Mucosa of descending colon (tissue), 3 donors: Measurements from ENCODE around the gene ARMC12. TPM values are rescaled to one million over a fixed set of nuclear protein-coding genes. Genes with fewer than 3 reads are reported as not detected.

ENCODE experiments used
- ATAC-seq: fragments of 200-7000 bp; cut with Tn5 transposase; one replicate; pipeline ENCODE4 v1.9.1; 2020; ENCODE audit warnings: mild to moderate bottlenecking, moderate library complexity
- DNase-seq, 3 donors: peaks; one replicate each; pipeline ENCODE4 v3.0.0-alpha.2; 2020
- H3K36me3 ChIP-seq: fragments of 200-600 bp; one replicate; pipeline ENCODE4 v1.8.0; 2021; ENCODE audit warnings: low read depth, mild to moderate bottlenecking
- H3K4me1 ChIP-seq: fragments of 200-600 bp; one replicate; pipeline ENCODE4 v1.8.0; 2021; ENCODE audit warnings: low read depth, mild to moderate bottlenecking
- H3K4me3 ChIP-seq: fragments of 200-600 bp; one replicate; pipeline ENCODE4 v1.8.0; 2021; ENCODE audit warnings: mild to moderate bottlenecking
- H3K9me3 ChIP-seq: fragments of 200-600 bp; one replicate; pipeline ENCODE4 v1.8.0; 2021; ENCODE audit warnings: mild to moderate bottlenecking
- CTCF ChIP-seq: fragments of 200-600 bp; IDR thresholded peaks from one replicate; pipeline ENCODE4 v1.8.0; 2022; ENCODE audit warnings: antibody characterized with exemption, mild to moderate bottlenecking
- intact Hi-C, 2 donors: fragments of 100-400 bp; cut with DNase I in 1 of 2; cut with micrococcal nuclease in 1 of 2; formaldehyde crosslinking; loops; one replicate each; pipeline versions ENCODE4 v1.11.0 to v1.11.1; 2022; cut with DNase I, micrococcal nuclease
- total RNA-seq, 3 donors: library from RNA; stranded (reverse); fragmentation: NEBNext Ultra II Directional in 2 of 3; extraction: Animal tissue kit (Norgen Biotek cat#: 25700) in 2 of 3; gene quantifications; one replicate each; pipeline versions ENCODE4 v1.2.1 to v1.2.4, GENCODE V29; 2021 to 2023
- donor health status: DM: no; HTN: no; CAD: no; lungs with moderate emphysema.
- donor health status: DM: no; HTN: no; CAD: no.
- donor health status: DM: no; HTN: yes; CAD: no.

ARMC12 gene
- total RNA-seq, 3 donors from 2014 or later, result 0.31 to 0.55 (median 0.44) TPM

DNA sequence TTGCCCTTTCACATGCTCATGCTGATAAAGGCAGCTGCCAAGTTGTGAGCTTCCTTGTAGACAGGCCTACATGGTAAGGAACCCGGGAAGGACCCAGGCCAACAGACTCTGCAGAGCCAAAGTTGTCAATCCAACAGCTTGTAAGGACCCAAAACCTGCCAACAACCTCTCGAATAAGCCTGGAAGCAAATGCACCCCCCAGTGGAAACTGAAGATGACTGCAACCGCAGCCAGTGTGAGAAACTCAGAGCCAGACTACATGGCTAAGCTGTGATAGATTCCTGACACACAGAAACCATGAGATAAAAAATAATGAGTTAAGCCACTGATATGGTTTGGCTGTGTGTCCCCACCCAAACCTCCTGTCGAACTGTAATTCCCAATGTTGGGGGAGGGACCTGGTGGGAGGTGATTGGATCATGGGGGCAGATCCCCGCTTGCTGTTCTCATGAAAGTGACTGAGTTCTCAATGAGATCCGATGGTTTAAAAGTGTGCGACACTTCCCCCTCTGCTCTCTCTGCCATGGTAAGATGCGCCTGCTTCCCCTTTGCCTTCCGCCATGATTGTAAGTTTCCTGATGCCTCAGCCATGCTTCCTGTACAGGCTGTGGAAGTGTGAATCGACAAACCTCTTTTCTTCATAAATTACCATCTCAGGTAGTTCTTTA lies 20.8 kb downstream of the ARMC12 start:
- intact Hi-C loops, result no loop called here
- TF ChIP-seq CTCF, result no peak
- Histone ChIP-seq H3K4me1 (no peaks in the 10 kb centered on the region), H3K9me3 (no peaks in the 10 kb centered on the region), H3K4me3 (no peak overlapping the region), H3K36me3 (no peaks in the 10 kb centered on the region)
- no peak for ATAC-seq
- DNase-seq, result peak in 1 of 3 donors; percentile 9

- H3K4me1 ChIP-seq, result no peaks in the 10 kb centered on the region
- TF ChIP-seq CTCF, result no peak
- DNase-seq, result no peak
- H3K4me3 ChIP-seq, result no peak overlapping the region
- intact Hi-C loops, result no loop called here
- no peaks in the 10 kb centered on the region for H3K9me3 ChIP-seq
- H3K36me3 ChIP-seq, result no peaks in the 10 kb centered on the region
- ATAC-seq, result no peak
Measured at GRCh38 chr6:35759426-35759825, 22.6 kb downstream of the ARMC12 start.

GRCh38 chr6:35765739-35766138 lies 28.9 kb downstream of the ARMC12 start:
- Histone ChIP-seq H3K4me1 (no peaks in the 10 kb centered on the region), H3K9me3 (no peaks in the 10 kb centered on the region), H3K4me3 (no peak overlapping the region), H3K36me3 (no peaks in the 10 kb centered on the region)
- TF ChIP-seq CTCF, result no peak
- ATAC-seq (no peak), DNase-seq (no peak)
- intact Hi-C loops, result no loop called here

DNA sequence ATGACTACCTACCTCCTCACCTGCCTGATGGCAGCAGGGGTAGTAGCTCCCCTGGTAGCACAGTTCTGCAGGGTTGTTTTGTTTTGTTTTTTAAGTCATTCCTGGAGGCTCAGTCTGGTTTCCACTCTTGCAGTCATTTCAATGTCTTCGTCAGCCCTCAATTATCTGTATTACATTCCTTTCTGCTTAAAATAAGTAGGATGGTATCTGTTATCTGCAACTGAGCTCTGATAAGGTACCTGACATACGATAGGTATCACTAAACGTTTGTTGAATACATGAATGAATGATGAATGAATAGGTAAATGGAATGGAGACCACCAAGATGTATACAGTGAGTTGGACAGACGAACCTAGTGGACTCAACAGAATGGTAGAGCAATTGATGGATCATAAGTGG lies 32.4 kb downstream of the ARMC12 start:
- no peak for ATAC-seq
- intact Hi-C loops, result no loop called here
- H3K9me3 ChIP-seq, result no peaks in the 10 kb centered on the region
- no peaks in the 10 kb centered on the region for H3K4me1 ChIP-seq
- DNase-seq, result no peak
- no peak for TF ChIP-seq CTCF
- no peak overlapping the region for H3K4me3 ChIP-seq
- H3K36me3 ChIP-seq, result no peaks in the 10 kb centered on the region

DNA sequence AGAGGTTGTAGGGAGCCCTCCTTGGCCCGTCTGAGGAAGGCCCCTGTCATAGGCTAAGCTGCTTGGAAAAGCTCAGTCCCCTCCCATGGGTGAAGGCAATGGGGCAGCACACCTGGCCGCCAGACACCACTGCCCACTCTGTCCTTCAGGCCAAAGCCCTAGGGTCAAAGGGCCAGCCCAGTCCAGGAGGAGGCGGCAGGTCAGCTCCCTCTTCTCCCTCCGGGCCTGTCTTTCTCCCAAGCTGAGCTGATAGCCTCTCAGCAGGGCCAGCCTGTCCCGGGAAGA lies 34.5 kb downstream of the ARMC12 start:
- Histone ChIP-seq H3K4me3 (no peak overlapping the region), H3K4me1 (no peaks in the 10 kb centered on the region), H3K36me3 (no peaks in the 10 kb centered on the region), H3K9me3 (no peaks in the 10 kb centered on the region)
- DNase-seq (no peak), ATAC-seq (no peak)
- no peak for TF ChIP-seq CTCF
- intact Hi-C loops, result no loop called here
